Upper lobe of left lung (tissue), 6 donors: ENCODE results near the gene PLIN1. TPM values are rescaled to one million over a fixed set of nuclear protein-coding genes. Genes with fewer than 3 reads are reported as not detected.

Source experiments
- ATAC-seq, 2 donors: fragments of 200-7000 bp; cut with Tn5 transposase; one replicate each; pipeline ENCODE4 v1.9.1; 2022; ENCODE audit warnings: mild to moderate bottlenecking in 2 of 2, moderate library complexity in 2 of 2; ENCODE audit not compliant: low FRiP score in 2 of 2
- DNase-seq, 2 donors: peaks; one replicate each; pipeline ENCODE4 v3.0.0-alpha.2; 2019 to 2020
- H3K27ac ChIP-seq, 4 donors: fragments of 200-600 bp; sonication (generic); one replicate each; pipeline ENCODE4 v1.5.1; 2016 to 2019
- H3K27me3 ChIP-seq, 4 donors: fragments of 200-600 bp; sonication (generic); one replicate each; pipeline ENCODE4 v1.5.1; 2017 to 2019
- H3K36me3 ChIP-seq, 4 donors: fragments of 200-600 bp; sonication (generic); one replicate each; pipeline ENCODE4 v1.5.1; 2016 to 2019
- H3K4me1 ChIP-seq, 4 donors: fragments of 200-600 bp; sonication (generic); one replicate each; pipeline ENCODE4 v1.5.1; 2018 to 2019
- H3K4me3 ChIP-seq, 4 donors: fragments of 200-600 bp; sonication (generic); one replicate each; pipeline ENCODE4 v1.5.1; 2017 to 2019; ENCODE audit warnings: mild to moderate bottlenecking in 2 of 4, moderate library complexity in 1 of 4
- H3K9me3 ChIP-seq, 4 donors: fragments of 200-600 bp; sonication (generic); one replicate each; pipeline ENCODE4 v1.5.1; 2018 to 2019
- EP300 ChIP-seq, 4 donors: sonication (generic); formaldehyde crosslinking; IDR thresholded peaks; one replicate each; pipeline ENCODE4 v1.5.1; 2017; ENCODE audit warnings: antibody characterized with exemption in 4 of 4, control low read depth in 2 of 4
- POLR2A ChIP-seq, 4 donors: fragments of 450-650 bp; IDR thresholded peaks; one replicate each; pipeline ENCODE4 v1.5.1; 2016 to 2017; ENCODE audit warnings: antibody characterized with exemption in 4 of 4, mild to moderate bottlenecking in 2 of 4
- POLR2AphosphoS5 ChIP-seq, 2 donors: sonication (generic); formaldehyde crosslinking; IDR thresholded peaks; one replicate each; pipeline ENCODE4 v1.5.1; 2017; ENCODE audit warnings: antibody characterized with exemption in 2 of 2
- WGBS, 2 donors: methylation state at CpG; one replicate each; pipeline ENCODE4 v1.1.5; 2017 to 2018; 5-methylcytosine and 5-hydroxymethylcytosine counted together
- total RNA-seq, 6 donors: library from RNA; depleted of rRNA in 4 of 6; stranded (reverse); fragments of >200 nt in 4 of 6; gene quantifications; one replicate each; pipeline versions ENCODE4 v1.1.0 to v1.2.1, GENCODE V29; 2016 to 2021
- TF ChIP-seq, protein P1 (sequence below), 6 experiments: fragments of 450-650 bp in 4 of 6; fragments of 200-600 bp in 2 of 6; sonication (generic) in 2 of 6; IDR thresholded peaks; one replicate each; pipeline ENCODE4 v1.5.1; 2016 to 2019; ENCODE audit warnings: antibody characterized with exemption in 6 of 6
- donor health status: DM: no; HTN: no; CAD: no; lungs with moderate emphysema.
- donor health status: DM: no; HTN: yes; CAD: no; lungs with severe emphysema.

Gene PLIN1
- total RNA-seq, 6 donors from 2014 or later = 0.29 to 3.8 (median 1.1) TPM; not detected in 1

DNA sequence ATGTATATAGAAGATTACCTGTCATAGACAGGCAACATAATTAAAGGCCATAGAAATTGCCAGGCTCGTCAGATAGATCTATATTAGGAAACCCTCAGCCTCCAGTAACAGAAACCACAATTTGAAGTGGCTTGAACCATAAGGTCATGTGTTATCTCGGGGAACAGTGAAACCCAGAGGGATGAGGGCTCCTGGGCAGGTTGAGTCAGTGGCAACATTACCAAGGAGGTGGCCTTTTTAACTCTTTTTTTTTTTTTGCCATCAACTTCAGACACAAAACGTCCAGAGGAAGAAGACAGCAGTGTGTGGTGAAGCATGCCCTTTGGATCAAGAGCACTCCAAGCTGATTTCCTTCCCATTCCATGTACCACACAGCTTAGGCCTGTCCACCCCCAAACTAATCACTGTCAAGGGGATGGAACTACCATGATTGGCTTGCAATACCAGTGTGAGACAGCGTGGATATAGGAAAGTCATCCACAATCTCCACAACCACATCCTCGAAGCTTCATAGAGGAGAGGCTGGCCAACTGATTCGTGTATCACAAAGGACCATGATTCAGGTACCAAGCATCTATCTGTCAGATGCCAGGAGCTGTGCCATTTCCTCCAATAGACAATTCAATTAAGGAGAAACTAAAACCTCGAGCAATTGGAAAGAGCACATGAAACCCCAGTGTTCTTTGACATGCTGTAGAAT is 22.9 kb downstream of the PLIN1 start:
- H3K36me3 ChIP-seq = no peaks in the 10 kb centered on the region
- peaks cover 3 to 15% (median 11%) of the 10 kb centered on the region in 4 donors for H3K4me1 ChIP-seq
- no peaks in the 10 kb centered on the region for H3K9me3 ChIP-seq
- peaks cover 0 to 12% (median 2%) of the 10 kb centered on the region in 4 donors for H3K27me3 ChIP-seq
- TF ChIP-seq POLR2AphosphoS5 (IDR thresholded peaks at IDR 0.05) = no peak
- no peak for TF ChIP-seq EP300 (IDR thresholded peaks at IDR 0.05)
- no peak for TF ChIP-seq POLR2A (IDR thresholded peaks at IDR 0.05)
- TF ChIP-seq, protein P1, sequence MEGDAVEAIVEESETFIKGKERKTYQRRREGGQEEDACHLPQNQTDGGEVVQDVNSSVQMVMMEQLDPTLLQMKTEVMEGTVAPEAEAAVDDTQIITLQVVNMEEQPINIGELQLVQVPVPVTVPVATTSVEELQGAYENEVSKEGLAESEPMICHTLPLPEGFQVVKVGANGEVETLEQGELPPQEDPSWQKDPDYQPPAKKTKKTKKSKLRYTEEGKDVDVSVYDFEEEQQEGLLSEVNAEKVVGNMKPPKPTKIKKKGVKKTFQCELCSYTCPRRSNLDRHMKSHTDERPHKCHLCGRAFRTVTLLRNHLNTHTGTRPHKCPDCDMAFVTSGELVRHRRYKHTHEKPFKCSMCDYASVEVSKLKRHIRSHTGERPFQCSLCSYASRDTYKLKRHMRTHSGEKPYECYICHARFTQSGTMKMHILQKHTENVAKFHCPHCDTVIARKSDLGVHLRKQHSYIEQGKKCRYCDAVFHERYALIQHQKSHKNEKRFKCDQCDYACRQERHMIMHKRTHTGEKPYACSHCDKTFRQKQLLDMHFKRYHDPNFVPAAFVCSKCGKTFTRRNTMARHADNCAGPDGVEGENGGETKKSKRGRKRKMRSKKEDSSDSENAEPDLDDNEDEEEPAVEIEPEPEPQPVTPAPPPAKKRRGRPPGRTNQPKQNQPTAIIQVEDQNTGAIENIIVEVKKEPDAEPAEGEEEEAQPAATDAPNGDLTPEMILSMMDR (IDR thresholded peaks at IDR 0.05) = no peak
- DNase-seq (no peak), ATAC-seq (no peak)
- 69 to 75% methylated on average over 7 of the region's 7 CpGs for WGBS, 2 donors
- no peak overlapping the region for H3K27ac ChIP-seq
- no peak overlapping the region for H3K4me3 ChIP-seq

DNA sequence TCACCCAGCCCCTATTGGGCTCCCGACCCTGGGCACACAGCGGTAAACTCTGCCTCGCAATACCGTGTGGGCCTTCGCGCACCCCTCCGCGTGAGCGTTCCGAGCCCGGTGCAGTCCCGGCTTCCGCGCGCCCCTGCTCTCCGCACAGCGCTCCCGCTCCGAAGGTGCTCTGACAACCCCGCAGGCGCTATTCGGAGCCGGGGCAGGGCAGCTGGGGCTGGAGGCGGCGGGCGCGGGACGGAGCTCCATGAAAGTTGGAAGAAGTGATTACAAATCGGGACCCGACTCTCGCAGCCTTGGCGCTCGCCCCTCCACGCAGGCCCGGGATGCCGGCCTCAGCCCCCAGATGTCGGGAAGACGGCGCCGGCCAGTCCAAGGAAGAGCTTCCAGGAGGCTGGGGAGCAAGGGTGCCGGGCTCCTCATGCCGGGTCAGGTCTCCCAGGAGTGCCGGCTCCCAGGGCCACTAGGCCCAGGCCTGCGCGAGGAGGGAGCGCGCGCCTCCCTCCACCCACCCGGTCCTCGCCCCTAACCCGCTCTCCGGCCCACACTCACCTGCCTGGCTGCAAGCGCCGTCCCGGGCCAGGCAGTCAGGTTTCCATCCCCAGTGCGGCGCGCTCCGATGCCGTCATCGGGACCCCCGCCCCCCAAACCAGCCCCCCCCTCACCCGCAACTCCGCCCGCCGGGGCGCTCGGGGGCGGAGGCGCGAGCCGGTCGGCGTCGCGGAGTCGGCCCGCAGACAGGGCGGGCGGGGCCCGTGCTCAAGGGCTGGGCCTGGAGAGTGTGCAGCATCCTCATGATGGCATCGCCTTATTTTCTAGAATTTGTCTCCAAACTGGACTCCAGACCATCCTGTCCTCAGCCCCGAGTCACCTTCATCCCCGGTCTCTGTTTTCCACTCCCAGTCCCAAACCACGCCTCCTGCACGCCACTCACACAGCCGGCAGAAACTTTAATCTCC is 24.0 kb downstream of the PLIN1 start, which contains the start of gene KIF7:
TSS of gene KIF7 (minus strand) at position 621 of the 959 bp plus-strand sequence. CDS start 2,537 bp downstream, outside the sequence.
- ATAC-seq (peak; percentile 34 to 90), DNase-seq (peak in 1 of 2 donors; percentile 87)
- 3 to 8% methylated on average over 15 to 49 of the region's 87 CpGs for WGBS, 2 donors
- TF ChIP-seq, protein P1 (IDR thresholded peaks at IDR 0.05) = no peak
- TF ChIP-seq POLR2A (IDR thresholded peaks at IDR 0.05) = no peak
- TF ChIP-seq POLR2AphosphoS5 (IDR thresholded peaks at IDR 0.05) = no peak
- TF ChIP-seq EP300 (IDR thresholded peaks at IDR 0.05) = no peak
- Histone ChIP-seq H3K27me3 (peaks cover 0 to 12% (median 2%) of the 10 kb centered on the region in 4 donors), H3K9me3 (no peaks in the 10 kb centered on the region), H3K4me3 (peak within 1 kb of the TSS; percentile 29 to 59 (median 53)), H3K27ac (peak within 1 kb of the TSS in 1 of 4 donors; percentile 3), H3K36me3 (no peaks in the 10 kb centered on the region), H3K4me1 (peaks cover 3 to 15% (median 11%) of the 10 kb centered on the region in 4 donors)

DNA sequence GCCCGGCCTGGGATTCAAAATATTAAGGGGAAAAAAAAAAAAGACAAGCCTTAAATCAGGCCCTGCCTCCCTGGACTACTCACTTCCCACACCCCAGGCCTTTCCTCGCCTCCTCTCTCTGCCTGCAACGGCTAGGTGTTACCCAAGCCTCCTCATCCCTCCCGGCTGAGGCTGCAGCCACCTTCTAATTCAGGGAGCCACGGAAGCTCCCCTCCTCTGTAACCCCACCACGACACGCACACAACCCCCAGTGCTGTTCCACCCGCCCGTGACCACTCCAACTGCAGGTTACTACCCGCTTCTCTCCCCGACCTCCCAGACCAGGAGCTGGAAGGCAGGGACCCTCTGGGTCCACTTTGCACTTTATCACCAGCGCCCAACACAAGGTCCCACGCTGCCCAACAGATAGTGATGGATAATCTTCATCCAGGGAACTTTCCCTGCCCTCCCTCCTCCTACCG is 24.8 kb downstream of the PLIN1 start:
- peak in 1 of 2 donors; percentile 31 for ATAC-seq
- H3K36me3 ChIP-seq = no peaks in the 10 kb centered on the region
- peaks cover 3 to 15% (median 11%) of the 10 kb centered on the region in 4 donors for H3K4me1 ChIP-seq
- TF ChIP-seq, protein P1 (IDR thresholded peaks at IDR 0.05) = no peak
- TF ChIP-seq POLR2AphosphoS5 (IDR thresholded peaks at IDR 0.05) (no peak), POLR2A (IDR thresholded peaks at IDR 0.05) (no peak), EP300 (IDR thresholded peaks at IDR 0.05) (no peak)
- DNase-seq = no peak
- peaks cover 0 to 12% (median 2%) of the 10 kb centered on the region in 4 donors for H3K27me3 ChIP-seq
- no peak overlapping the region for H3K27ac ChIP-seq
- H3K9me3 ChIP-seq = no peaks in the 10 kb centered on the region
- peak overlapping the region in 3 of 4 donors; percentile 50 to 59 (median 56) for H3K4me3 ChIP-seq
- WGBS, 2 donors = 45 to 51% methylated on average over 13 to 14 of the region's 14 CpGs

DNA sequence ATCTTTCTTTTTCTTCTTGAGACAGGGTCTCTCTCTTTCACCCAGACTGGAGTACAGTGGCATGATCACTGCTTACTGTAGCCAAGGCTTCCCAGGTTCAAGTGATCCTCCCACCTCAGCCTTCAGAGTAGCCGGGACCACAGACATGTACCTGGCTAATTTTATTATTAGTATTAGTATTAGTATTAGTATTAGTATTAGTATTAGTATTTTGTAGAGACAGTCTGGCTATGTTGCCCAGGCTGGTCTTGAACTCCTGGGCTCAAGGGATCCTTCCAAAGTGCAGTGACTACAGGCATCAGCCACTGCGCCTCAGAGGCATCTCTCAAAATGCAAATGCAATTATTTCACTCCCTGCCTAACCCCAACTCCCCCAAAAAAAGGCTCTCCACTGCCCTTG is 25.6 kb downstream of the PLIN1 start:
- TF ChIP-seq POLR2A (IDR thresholded peaks at IDR 0.05) = no peak
- TF ChIP-seq POLR2AphosphoS5 (IDR thresholded peaks at IDR 0.05) = no peak
- TF ChIP-seq, protein P1 (IDR thresholded peaks at IDR 0.05) = no peak
- TF ChIP-seq EP300 (IDR thresholded peaks at IDR 0.05) = no peak
- no peak overlapping the region for H3K4me3 ChIP-seq

More for the DNA sequence above, 25.6 kb downstream of the PLIN1 start:
- no peak for DNase-seq
- no peak overlapping the region for H3K27ac ChIP-seq
- ATAC-seq = no peak
- H3K27me3 ChIP-seq = peaks cover 0 to 12% (median 2%) of the 10 kb centered on the region in 4 donors
- H3K36me3 ChIP-seq = no peaks in the 10 kb centered on the region
- 100% methylated on average over 2 of the region's 2 CpGs for WGBS, 2 donors
- H3K4me1 ChIP-seq = peaks cover 3 to 15% (median 11%) of the 10 kb centered on the region in 4 donors
- no peaks in the 10 kb centered on the region for H3K9me3 ChIP-seq
